HFF-Myc (cell line): Measurements from ENCODE around the gene ZNF341.

Experiments used
- DNase-seq: peaks from one replicate; pipeline ENCODE4 v3.0.0-alpha.2; 2011; ENCODE audit warnings: low read depth; ENCODE audit errors: extremely low read depth
- H3K4me3 ChIP-seq: replicated peaks from 2 replicates; pipeline ENCODE4 v1.5.1; 2011; ENCODE audit warnings: low read depth, mild to moderate bottlenecking, control low read depth, low read length
- CTCF ChIP-seq: IDR thresholded peaks from 2 replicates; pipeline ENCODE4 v1.5.1; 2012; ENCODE audit warnings: mild to moderate bottlenecking, low read depth, low read length, control low read depth; ENCODE audit errors: missing control alignments

The ZNF341 gene

GRCh38 chr20:33781945-33782344 lies 50.1 kb downstream of the ZNF341 start:
- TF ChIP-seq CTCF: no peak
- no peak for DNase-seq
- H3K4me3 ChIP-seq: no peak overlapping the region

- no peak for DNase-seq
- H3K4me3 ChIP-seq: no peak overlapping the region
- TF ChIP-seq CTCF: no peak
Observed at GRCh38 chr20:33783256-33783655, 51.5 kb downstream of the ZNF341 start.

GRCh38 chr20:33783818-33784217 lies 52.0 kb downstream of the ZNF341 start:
- TF ChIP-seq CTCF: no peak
- no peak overlapping the region for H3K4me3 ChIP-seq
- DNase-seq: no peak

GRCh38 chr20:33784225-33784624 lies 52.4 kb downstream of the ZNF341 start:
- no peak for TF ChIP-seq CTCF
- DNase-seq: no peak

GRCh38 chr20:33785503-33785902 lies 53.7 kb downstream of the ZNF341 start:
- TF ChIP-seq CTCF: no peak
- no peak for DNase-seq
- H3K4me3 ChIP-seq: no peak overlapping the region

More at GRCh38 chr20:33784225-33784624, 52.4 kb downstream of the ZNF341 start:
- no peak overlapping the region for H3K4me3 ChIP-seq

GRCh38 chr20:33787253-33787891 lies 55.6 kb downstream of the ZNF341 start:
- no peak for DNase-seq
- no peak for TF ChIP-seq CTCF
- H3K4me3 ChIP-seq: no peak overlapping the region
